Measurements from ENCODE around the gene CCSER2.
A peak's percentile ranks its signal among the peaks of the same experiment; 100 is the strongest.

Gene CCSER2

DNA sequence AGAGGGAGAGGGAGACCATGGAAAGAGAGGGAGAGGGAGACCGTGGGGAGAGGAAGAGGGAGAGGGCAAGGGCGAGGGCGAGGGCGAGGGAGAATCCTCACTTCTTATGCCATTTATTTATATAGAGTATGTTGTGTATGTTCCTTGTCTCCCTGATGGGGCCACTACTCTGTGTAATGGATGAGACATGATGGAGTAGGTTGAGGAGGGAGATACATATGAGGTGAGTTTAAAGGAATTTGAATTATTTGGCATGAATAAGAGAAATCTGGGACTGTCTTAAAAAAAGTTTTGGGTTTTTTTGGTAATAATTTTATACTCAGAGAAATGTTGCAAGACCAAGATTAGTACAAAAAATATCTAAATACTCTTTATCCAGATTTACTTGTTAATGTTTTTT lies 20.1 kb downstream of the CCSER2 start:
- DNase-seq = no peak

GRCh38 chr10:84348860-84349259 lies 20.5 kb downstream of the CCSER2 start:
- DNase-seq = no peak

- peak; percentile 62 for DNase-seq
Measured at GRCh38 chr10:84352251-84352842, 24.0 kb downstream of the CCSER2 start.

DNA sequence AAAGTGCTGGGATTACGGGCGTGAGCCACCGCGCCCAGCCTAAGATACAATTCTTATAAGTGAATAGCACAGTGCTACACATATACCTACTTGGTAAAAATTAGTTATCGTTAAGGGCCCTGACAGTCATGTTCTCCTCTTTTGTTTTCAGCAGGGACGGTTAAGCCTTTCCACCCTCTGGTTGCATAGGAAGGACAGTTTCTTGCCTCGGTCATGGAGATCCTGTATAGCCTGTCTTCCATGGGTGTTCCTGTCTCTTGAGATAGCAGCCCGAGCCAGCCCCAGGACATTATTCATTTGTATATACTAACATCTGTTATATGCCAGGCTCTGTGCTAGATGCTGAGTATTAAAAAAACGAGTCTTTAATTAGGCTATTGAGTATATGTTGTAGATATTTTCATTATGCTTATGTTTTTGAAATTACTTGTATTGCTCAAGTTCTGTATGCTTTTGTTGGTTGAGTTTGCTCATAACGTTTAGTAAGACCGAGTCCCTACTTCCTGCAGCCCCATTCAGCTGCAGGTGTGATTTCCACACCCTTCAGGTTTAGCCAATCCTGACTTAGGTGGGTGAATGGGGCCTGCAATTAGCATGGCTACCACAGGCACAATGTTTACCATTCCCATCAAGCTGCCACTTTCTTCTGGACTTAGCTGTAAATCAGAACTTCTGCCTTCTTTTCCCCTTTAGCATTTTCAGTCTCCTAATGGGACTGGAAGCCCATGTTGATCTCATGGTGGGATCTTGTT lies 24.8 kb downstream of the CCSER2 start:
- no peak for DNase-seq

DNA sequence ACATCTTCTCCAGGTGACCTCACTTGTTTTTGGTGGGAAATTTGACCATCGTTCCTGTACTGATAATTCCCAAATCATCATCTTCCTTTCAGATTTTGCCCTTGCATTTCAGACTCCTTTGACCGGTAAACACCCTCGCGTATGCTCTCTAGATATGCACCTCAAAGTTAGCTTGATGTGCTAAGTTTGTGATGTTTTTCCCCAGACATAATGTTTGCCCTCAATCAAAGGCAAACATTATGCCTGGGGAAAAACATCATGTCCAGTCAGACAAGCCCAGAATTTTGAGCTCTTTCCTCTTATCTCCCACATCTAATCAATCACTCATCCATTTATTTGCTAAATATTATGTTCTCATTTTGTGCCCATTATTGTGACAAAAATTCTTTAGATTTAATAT lies 26.2 kb downstream of the CCSER2 start:
- DNase-seq = no peak

GRCh38 chr10:84355106-84355505 lies 26.7 kb downstream of the CCSER2 start:
- no peak for DNase-seq

- DNase-seq = no peak
Measured at GRCh38 chr10:84356928-84357327, 28.5 kb downstream of the CCSER2 start.

- DNase-seq = no peak
Measured at GRCh38 chr10:84358743-84359142, 30.4 kb downstream of the CCSER2 start.

GRCh38 chr10:84360637-84361365 lies 32.4 kb downstream of the CCSER2 start:
- DNase-seq = no peak

DNA sequence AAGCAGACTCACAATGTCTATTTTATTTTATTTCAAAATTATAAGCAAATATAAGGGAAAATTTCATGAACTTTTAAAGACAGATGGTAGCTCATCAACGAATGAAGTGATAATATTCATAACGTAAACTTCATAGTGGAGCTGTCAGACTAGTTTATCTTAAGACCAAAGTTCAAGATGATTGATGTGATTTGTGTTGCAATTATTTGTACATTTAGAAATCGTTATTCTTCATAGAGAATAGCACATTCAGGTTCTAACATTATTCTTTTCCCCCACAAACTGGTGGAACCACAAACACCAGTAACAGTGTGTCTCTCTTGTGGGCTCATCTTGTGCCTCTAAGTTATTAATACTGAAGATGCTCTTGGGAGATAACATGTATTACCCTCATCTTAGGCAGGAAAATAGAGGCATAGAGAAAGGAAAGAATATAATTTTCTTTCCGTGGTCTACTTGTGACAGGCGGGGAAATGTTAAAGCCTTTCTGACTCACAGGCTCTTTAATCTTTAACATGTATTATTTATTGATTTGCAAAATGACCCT lies 37.0 kb downstream of the CCSER2 start:
- no peak for DNase-seq

GRCh38 chr10:84366041-84366440 lies 37.7 kb downstream of the CCSER2 start:
- DNase-seq = no peak

DNA sequence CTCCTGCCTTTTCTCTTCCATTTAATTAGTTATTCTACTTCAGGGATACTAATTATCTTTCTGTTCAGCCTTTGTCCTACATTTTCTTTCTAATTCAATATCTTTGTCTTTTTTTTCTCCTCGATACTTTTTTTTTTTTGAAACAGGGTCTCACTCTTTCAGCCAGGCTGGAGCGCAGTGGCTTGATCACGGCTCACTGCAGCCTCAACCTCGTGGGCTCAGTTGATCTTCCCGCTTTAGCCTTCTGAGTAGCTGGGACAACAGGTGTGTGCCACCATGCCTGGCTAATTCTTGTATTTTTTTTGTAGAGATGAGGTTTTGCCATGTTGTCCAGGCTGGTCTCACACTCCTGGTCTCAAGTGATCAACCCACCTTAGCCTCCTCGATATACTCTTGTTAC lies 38.9 kb downstream of the CCSER2 start:
- DNase-seq = no peak

- DNase-seq = no peak
Measured at GRCh38 chr10:84368828-84369227, 40.4 kb downstream of the CCSER2 start.

DNA sequence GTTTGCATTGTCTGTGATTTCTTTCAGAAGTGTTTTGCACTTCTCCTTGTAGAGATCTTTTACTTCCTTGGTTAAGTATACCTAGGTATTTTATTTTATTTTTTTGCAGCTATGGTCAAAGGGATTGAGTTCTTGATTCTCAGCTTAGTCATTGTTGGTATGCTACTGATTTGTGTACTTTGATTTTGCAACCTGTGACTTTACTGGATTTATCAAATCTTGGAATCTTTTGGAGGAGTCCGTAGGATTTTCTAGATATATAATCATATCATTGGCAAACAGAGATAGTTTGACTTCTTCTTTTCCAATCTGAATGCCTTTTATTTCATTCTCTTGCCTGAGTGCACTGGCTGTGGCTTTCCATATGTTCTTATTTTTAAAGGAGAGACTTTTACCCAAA lies 41.9 kb downstream of the CCSER2 start:
- no peak for DNase-seq

DNA sequence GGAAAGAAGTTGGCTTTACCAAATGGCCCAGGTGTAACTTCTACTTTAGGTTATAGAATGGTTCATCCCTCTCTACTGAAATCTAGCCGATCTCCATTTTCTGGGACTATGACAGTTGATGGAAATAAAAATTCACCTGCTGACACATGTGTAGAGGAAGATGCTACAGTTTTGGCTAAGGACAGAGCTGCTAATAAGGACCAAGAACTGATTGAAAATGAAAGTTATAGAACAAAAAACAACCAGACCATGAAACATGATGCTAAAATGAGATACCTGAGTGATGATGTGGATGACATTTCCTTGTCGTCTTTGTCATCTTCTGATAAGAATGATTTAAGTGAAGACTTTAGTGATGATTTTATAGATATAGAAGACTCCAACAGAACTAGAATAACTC lies 43.6 kb downstream of the CCSER2 start:
- no peak for DNase-seq

GRCh38 chr10:84373000-84373399 lies 44.6 kb downstream of the CCSER2 start:
- no peak for DNase-seq

- no peak for DNase-seq
Measured at GRCh38 chr10:84374455-84374854, 46.1 kb downstream of the CCSER2 start.

DNA sequence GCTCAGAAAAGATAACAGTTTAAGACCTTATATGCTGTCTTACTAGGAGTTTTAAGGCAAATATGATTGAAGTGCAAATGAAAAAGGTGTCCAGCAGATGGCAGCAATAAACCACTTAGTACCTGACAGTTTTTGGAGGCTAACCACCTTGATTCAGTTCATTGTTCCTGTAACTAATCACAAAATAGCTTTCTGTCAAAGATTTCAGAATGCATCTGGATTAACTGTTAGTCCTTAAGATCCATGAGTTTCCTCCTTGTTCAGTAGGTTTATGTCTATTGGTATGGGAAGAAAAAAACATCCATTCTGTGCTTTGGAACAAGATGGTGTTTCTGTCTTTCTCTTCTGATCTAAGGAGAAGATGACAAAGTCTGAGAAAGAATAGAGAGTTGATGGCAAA lies 46.6 kb downstream of the CCSER2 start:
- DNase-seq = no peak

DNA sequence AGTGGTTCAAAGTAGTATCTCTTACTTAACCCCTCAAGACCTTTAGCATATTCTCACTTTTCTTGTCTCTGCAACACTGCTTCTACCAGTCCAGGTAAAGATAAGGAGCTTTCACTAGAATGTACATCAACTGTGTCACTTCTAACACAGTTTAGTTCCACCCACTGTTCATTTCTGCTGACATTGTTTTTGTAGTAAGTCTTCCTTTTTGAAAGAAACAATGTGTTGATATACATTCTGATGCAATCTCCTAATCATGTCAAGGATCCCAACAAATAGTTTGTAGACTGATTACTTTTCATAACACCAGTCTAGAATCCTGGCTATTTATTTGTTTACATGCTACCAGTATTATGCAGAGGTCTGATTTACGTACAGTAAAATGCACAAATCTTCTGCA lies 47.5 kb downstream of the CCSER2 start:
- no peak for DNase-seq

DNA sequence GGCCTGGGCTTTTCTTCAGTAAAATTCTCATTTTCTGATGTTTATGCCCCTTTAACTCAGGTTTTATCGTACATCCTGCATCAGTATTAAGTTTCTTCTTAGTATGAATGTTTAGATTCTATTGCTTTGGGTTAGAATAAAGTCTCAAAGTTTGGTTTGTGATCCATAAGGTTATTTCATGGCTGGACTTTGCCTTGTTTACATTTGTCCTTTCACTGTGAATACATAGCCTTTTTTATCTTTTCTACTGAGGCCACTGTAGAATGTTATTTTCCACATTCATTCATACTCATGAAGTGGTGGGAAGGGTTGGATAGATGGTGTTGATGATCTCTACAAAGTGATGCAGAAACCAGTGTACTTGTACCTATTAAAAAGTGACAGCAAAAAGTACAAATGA lies 59.8 kb downstream of the CCSER2 start:
- DNase-seq = no peak

DNA sequence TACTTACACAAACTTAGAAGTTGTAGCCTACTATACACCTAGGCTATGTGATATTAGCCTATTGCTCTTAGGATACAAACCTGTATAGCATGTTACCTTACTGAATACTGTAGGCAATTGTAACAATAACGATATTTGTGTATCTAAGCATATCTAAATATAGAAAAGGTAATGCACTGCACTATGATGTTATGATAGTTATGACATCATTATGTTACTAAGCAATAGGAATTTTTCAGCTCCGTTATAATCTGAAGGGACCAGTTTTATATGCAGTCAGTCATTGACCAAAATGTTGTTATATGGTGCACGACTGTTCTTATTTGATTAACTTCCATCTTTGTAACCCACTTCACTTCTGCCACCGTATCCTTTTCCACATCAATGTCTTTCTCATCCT lies 62.0 kb downstream of the CCSER2 start:
- DNase-seq = no peak

DNA sequence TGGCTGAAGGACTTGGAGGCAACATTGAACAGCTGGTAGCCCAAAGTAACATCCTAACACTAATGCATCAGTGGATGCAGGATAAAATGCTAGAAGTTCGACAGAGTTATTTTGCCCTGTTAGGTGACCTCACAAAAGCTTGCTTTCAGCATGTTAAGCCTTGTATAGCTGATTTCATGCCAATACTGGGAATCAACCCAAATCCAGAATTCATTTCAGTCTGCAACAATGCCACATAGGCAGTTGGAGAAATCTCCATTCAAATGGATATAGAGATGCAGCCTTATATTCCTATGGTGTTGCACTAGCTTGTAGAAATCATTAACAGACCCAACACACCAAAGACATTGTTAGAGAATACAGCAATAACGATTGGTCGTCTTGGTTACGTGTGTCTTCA lies 62.9 kb downstream of the CCSER2 start:
- DNase-seq = no peak

GRCh38 chr10:84392181-84392580 lies 63.8 kb downstream of the CCSER2 start:
- DNase-seq = no peak

GRCh38 chr10:84395581-84395980 lies 67.2 kb downstream of the CCSER2 start:
- no peak for DNase-seq

Data from stimulated activated CD4-positive, alpha-beta T cell treated with anti-CD3 and anti-CD28 coated beads, Interleukin-12 subunit alpha, Interleukin-12 subunit beta, amount 100 ng/mL, for 4 hours (primary cell).